A549 (cell line): ENCODE data around the gene DYRK2.

ENCODE experiments used
- CTCF ChIP-seq: fragments of >200 bp; sonication (Bioruptor Twin); formaldehyde crosslinking; IDR thresholded peaks from 3 replicates; pipeline ENCODE4 v1.5.1; 2016
- ESRRA ChIP-seq: fragments of 150-350 bp; IDR thresholded peaks from 2 replicates; pipeline ENCODE4 v1.6.1; 2014; ENCODE audit warnings: mild to moderate bottlenecking, low read length, borderline replicate concordance
- HMGXB4 ChIP-seq: fragments of 250-450 bp; sonication (Bioruptor Pico); IDR thresholded peaks from 2 replicates; pipeline ENCODE4 v1.5.0; 2021; ENCODE audit warnings: mild to moderate bottlenecking, moderate library complexity, borderline replicate concordance
- JUN ChIP-seq, 2 experiments: fragments of >200 bp; sonication (Bioruptor Twin); formaldehyde crosslinking; IDR thresholded peaks; 2 replicates in 1 of 2; 3 replicates in 1 of 2; pipeline ENCODE4 v1.6.1; 2016 to 2017
- KDM1A ChIP-seq: fragments of 200-600 bp; sonication (generic); IDR thresholded peaks from 2 replicates; pipeline ENCODE4 v1.6.1; 2016; ENCODE audit warnings: low read depth, mild to moderate bottlenecking
- POLR2A ChIP-seq: IDR thresholded peaks from 2 replicates; pipeline ENCODE4 v1.6.1; 2012; ENCODE audit warnings: mild to moderate bottlenecking, low read length
- REST ChIP-seq: fragments of 200-600 bp; sonication (generic); IDR thresholded peaks from 2 replicates; pipeline ENCODE4 v1.6.1; 2016; ENCODE audit warnings: antibody characterized with exemption, mild to moderate bottlenecking, moderate library complexity
- RFX5 ChIP-seq: fragments of 450-650 bp; IDR thresholded peaks from 2 replicates; pipeline ENCODE4 v1.7.1; 2014; ENCODE audit warnings: antibody characterized with exemption, mild to moderate bottlenecking, moderate library complexity
- SREBF2 ChIP-seq: fragments of 450-650 bp; IDR thresholded peaks from 2 replicates; pipeline ENCODE4 v1.6.1; 2014; ENCODE audit warnings: mild to moderate bottlenecking, moderate library complexity
- USF2 ChIP-seq: fragments of 450-650 bp; IDR thresholded peaks from 2 replicates; pipeline ENCODE4 v1.6.1; 2014; ENCODE audit warnings: antibody characterized with exemption
- ZNF302 ChIP-seq: fragments of 250-450 bp; sonication (Bioruptor Pico); IDR thresholded peaks from 2 replicates; pipeline ENCODE4 v1.9.0; 2021; ENCODE audit warnings: inconsistent platforms, mild to moderate bottlenecking, moderate library complexity

GRCh38 chr12:67625004-67625403 lies 23.5 kb upstream of the DYRK2 start:
- TF ChIP-seq SREBF2, result no peak
- TF ChIP-seq CTCF, result no peak
- no peak for TF ChIP-seq POLR2A
- TF ChIP-seq REST, result no peak
- TF ChIP-seq ESRRA, result no peak
- no peak for TF ChIP-seq ZNF302 (CRISPR knock-in tag)
- TF ChIP-seq RFX5, result no peak
- TF ChIP-seq USF2, result no peak
- TF ChIP-seq HMGXB4 (CRISPR knock-in tag), result no peak
- TF ChIP-seq KDM1A, result no peak
- TF ChIP-seq JUN (IDR thresholded peaks at IDR 0.05), result no peak
